Right atrium auricular region (tissue), 2 donors: ENCODE results near the gene KIF3B. TPM values are rescaled to one million over a fixed set of nuclear protein-coding genes. Genes with fewer than 3 reads are reported as not detected.
"Not testable (repeated sequence)": the region's sequence is repeated elsewhere in the genome, so short reads cannot be mapped to it uniquely, and the experiment has no call there.

Experiments
- DNase-seq: peaks from one replicate; pipeline ENCODE4 v3.0.0-alpha.2; 2019; ENCODE audit warnings: low spot score
- H3K27ac ChIP-seq, 2 donors: fragments of 200-600 bp; sonication (generic); 1 replicate in 1 of 2; 2 replicates in 1 of 2; pipeline ENCODE4 v1.5.1; 2016 to 2019
- H3K27me3 ChIP-seq, 2 donors: fragments of 200-600 bp; sonication (generic); one replicate each; pipeline versions ENCODE4 v1.5.1 to v1.6.0; 2017 to 2019
- H3K36me3 ChIP-seq: fragments of 200-600 bp; sonication (generic); one replicate; pipeline ENCODE4 v1.5.1; 2016
- H3K4me1 ChIP-seq, 2 donors: fragments of 200-600 bp; sonication (generic); one replicate each; pipeline versions ENCODE4 v1.5.1 to v1.6.0; 2017 to 2019
- H3K4me3 ChIP-seq, 2 donors: fragments of 200-600 bp; sonication (generic); 1 replicate in 1 of 2; 2 replicates in 1 of 2; pipeline ENCODE4 v1.5.1; 2017 to 2019; ENCODE audit warnings: mild to moderate bottlenecking in 1 of 2, moderate library complexity in 1 of 2
- H3K9me3 ChIP-seq, 2 donors: fragments of 200-600 bp; sonication (generic); one replicate each; pipeline ENCODE4 v1.5.1; 2019
- CTCF ChIP-seq, 2 donors: fragments of 200-600 bp; sonication (generic); IDR thresholded peaks; one replicate each; pipeline ENCODE4 v1.5.1; 2019; ENCODE audit warnings: antibody characterized with exemption in 2 of 2
- total RNA-seq, 2 donors: library from RNA; depleted of rRNA; stranded (reverse); fragments of >200 nt; gene quantifications; one replicate each; pipeline ENCODE4 v1.1.0, GENCODE V29; 2016

KIF3B gene
- total RNA-seq, 2 donors from 2014 or later = 10.7 to 16.4 TPM

- H3K36me3 ChIP-seq = no peaks in the 10 kb centered on the region
- H3K9me3 ChIP-seq = no peaks in the 10 kb centered on the region
- no peak for TF ChIP-seq CTCF (IDR thresholded peaks at IDR 0.05)
- no peaks in the 10 kb centered on the region for H3K27me3 ChIP-seq
- peaks cover 0 to 21% of the 10 kb centered on the region in 2 donors for H3K4me1 ChIP-seq
- H3K27ac ChIP-seq = peak overlapping the region; percentile 56 to 72
- no peak for DNase-seq
- H3K4me3 ChIP-seq = no peak overlapping the region
These were observed 8.3 kb downstream of the KIF3B start for GRCh38 chr20:32285621-32286371.

DNA sequence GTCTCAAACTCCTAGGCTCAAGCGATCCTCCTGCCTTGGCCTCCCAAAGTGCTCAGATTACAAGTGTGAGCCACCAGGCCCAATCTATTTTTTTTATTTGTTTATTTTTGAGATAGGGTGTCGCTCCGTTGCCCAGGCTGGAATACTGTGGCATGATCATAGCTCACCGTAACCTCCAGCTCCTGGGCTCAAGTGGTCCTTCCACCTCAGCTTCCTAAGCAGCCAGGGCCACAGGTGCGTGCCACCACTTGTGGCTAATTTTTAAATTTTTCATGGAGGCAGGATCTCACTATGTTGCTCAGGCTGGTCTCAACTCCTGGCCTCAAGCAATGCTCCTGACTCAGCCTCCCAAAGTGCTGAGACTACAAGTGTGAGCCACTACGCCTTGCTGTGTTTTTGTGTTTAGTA, 9.8 kb downstream of the KIF3B start:
- no peak for DNase-seq
- H3K4me3 ChIP-seq = no peak overlapping the region
- no peak overlapping the region for H3K27ac ChIP-seq
- no peak for TF ChIP-seq CTCF (IDR thresholded peaks at IDR 0.05)
- no peaks in the 10 kb centered on the region for H3K27me3 ChIP-seq
- H3K4me1 ChIP-seq = peaks cover 0 to 14% of the 10 kb centered on the region in 2 donors
- H3K9me3 ChIP-seq = no peaks in the 10 kb centered on the region
- H3K36me3 ChIP-seq = no peaks in the 10 kb centered on the region

DNA sequence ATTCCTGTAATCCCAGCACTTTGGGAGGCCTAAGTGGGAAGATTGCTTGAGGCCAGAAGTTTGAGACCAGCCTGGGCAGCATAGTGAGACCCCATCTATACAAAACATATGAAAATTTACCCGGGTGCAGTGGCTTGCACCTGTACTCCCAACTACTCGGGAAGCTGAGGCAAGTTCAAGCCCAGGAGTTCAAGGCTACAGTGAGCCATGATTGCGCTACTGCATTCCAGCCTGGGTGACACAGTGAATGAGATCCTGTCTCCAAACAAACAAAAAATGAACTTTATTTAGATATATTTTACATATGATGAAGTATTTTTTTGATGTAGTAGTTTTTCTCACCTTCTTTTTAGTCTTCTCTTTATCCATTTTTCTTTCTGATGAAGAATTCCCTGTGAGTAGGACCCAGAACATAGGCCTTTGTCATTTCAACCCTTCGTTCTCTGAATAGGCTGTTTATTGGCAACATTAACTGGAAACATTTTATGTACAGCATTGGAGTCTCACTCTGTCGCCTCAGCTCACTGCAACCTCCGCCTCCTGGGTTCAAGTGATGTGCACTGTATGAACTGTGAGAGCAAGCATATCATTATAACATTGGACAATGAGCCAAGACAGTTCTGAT, 10.9 kb downstream of the KIF3B start:
- no peaks in the 10 kb centered on the region for H3K9me3 ChIP-seq
- no peaks in the 10 kb centered on the region for H3K27me3 ChIP-seq
- H3K36me3 ChIP-seq = no peaks in the 10 kb centered on the region
- peaks cover 0 to 13% of the 10 kb centered on the region in 2 donors for H3K4me1 ChIP-seq
- TF ChIP-seq CTCF (IDR thresholded peaks at IDR 0.05) = no peak
- H3K27ac ChIP-seq = no peak overlapping the region
- no peak for DNase-seq
- no peak overlapping the region for H3K4me3 ChIP-seq

DNA sequence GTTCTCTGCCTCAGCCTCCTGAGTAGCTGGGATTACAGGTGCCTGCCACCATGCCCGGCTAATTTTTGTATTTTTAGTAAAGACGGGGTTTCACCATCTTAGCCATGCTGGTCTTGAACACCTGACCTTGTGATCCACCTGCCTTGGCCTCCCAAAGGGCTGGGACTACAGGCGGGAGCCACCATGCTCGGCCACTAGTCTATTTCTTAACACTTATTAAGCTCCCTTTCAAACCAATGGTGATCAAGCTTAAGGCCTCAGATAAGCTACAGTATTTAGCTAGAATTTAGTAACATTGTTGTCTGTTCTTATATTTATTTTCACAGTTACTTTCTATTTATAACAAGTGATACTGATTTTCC, 11.8 kb downstream of the KIF3B start:
- peaks cover 0 to 13% of the 10 kb centered on the region in 2 donors for H3K4me1 ChIP-seq
- not testable (repeated sequence) for H3K27me3 ChIP-seq, H3K27ac ChIP-seq, H3K9me3 ChIP-seq, DNase-seq, H3K4me3 ChIP-seq, H3K36me3 ChIP-seq

DNA sequence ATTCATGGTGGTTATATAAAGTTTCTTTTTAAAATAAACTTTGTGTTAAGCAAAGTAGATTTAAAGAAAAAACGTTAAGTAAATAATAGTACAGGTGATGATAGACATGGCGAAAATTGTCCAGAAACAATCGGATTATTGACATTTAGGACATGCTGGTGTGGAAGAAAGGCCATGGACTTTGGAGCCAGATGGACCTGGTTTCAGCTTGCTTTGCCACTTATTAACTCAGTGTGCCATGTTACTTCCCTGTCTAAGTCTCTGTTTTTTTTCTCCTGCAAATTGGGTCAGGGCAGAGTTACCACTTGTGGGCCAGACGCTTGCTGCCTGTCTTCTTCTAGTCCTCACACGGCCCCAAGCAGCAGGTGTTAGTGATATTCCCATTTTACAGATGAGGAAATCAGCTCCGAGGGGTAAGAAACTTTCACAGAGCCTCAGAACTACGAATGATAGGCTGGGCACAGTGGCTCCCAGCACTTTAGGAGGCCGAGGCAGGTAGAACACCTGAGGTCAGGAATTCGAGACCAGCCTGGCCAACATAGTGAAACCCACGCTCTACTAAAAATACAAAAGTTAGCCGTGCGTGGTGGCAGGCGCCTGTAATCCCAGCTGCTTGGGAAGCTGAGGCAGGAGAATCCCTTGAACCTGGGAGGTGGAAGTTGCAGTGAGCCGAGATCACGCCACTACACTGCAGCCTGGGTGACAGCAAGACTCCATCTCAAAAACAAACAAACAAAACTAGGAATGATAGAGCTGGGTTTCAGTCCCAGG, 12.4 kb downstream of the KIF3B start:
- no peaks in the 10 kb centered on the region for H3K27me3 ChIP-seq
- no peak overlapping the region for H3K4me3 ChIP-seq
- peaks cover 0 to 13% of the 10 kb centered on the region in 2 donors for H3K4me1 ChIP-seq
- no peak for TF ChIP-seq CTCF (IDR thresholded peaks at IDR 0.05)
- no peaks in the 10 kb centered on the region for H3K36me3 ChIP-seq
- H3K27ac ChIP-seq = no peak overlapping the region
- no peaks in the 10 kb centered on the region for H3K9me3 ChIP-seq
- DNase-seq = no peak

- H3K27me3 ChIP-seq = no peaks in the 10 kb centered on the region
- no peak for DNase-seq
- no peak for TF ChIP-seq CTCF (IDR thresholded peaks at IDR 0.05)
These were observed 13.7 kb downstream of the KIF3B start for GRCh38 chr20:32291166-32291565.

More at GRCh38 chr20:32291166-32291565, 13.7 kb downstream of the KIF3B start:
- Histone ChIP-seq H3K36me3 (no peaks in the 10 kb centered on the region), H3K4me1 (peaks cover 0 to 4% of the 10 kb centered on the region in 2 donors), H3K27ac (no peak overlapping the region), H3K4me3 (no peak overlapping the region), H3K9me3 (no peaks in the 10 kb centered on the region)
